ENCODE data around the gene EIF2AK2.

Gene EIF2AK2

DNA sequence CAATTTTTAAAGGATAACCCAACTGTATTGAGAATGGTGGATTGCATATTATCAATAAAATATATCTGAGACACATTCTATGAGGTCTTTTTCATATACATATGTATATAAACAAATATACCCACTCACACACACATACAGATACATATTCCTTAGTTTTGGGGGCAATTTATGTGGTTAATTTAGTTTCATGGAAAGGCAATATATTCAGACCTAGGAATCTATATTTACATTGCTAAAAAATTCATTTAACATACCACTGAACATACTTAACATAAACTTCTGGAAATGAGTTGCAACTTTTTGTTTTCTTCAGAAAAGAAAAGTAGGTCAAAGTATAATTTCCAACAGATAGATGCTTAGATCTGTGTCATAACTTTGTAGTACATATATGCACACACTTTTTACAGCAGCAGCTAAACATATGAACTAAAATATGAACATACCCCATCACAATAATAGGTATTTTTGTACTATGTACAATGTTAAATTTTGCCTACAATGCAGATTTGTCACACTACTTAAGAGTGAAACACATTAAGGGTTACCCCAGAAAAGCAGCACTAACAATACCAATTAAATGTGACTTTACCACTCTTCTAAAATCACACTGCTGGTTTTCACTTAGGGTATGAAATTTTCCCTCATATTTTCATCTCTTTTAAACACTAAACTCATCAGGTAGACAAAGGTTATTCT is 95.6 kb downstream of the EIF2AK2 start:
- no peaks in the 10 kb centered on the region for H3K79me2 ChIP-seq (ENCODE audit: insufficient read depth, low read length)

DNA sequence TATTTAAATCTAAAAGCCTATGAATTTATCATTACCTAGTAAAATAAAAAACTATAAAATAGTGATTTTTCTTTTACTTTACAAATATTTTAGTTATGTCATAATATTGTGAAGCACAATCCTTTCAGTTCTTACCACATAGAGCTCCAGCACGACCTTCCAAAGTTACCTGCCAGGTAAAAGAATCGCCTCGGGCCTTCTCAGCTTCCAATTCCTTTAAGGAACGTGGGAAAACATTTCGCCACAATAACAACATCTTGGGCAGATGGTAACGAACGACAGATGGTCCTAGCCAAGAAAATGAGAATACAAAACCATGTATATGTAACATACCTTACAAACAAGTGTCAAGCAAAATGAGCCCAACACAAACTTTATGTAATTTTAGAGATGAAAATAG is 96.3 kb downstream of the EIF2AK2 start:
- no peaks in the 10 kb centered on the region for H3K9me3 ChIP-seq (ENCODE audit: insufficient read depth, low read length, severe bottlenecking)

More for the DNA sequence above, 95.6 kb downstream of the EIF2AK2 start:
- Histone ChIP-seq H3K27me3 (ENCODE audit: insufficient read depth, low read length, poor library complexity) (no peaks in the 10 kb centered on the region), H3K4me2 (ENCODE audit: insufficient read depth, low read length) (no peak overlapping the region), H4K20me1 (ENCODE audit: insufficient read depth, low read length) (no peaks in the 10 kb centered on the region), H3K36me3 (ENCODE audit: insufficient read depth, low read length) (peaks cover 68% of the 10 kb centered on the region), H3K9me3 (ENCODE audit: insufficient read depth, low read length, severe bottlenecking) (no peaks in the 10 kb centered on the region), H3K4me1 (ENCODE audit: insufficient read depth, low read length) (no peaks in the 10 kb centered on the region), H3K27ac (ENCODE audit: low read length) (no peak overlapping the region), H2AFZ (ENCODE audit: low read depth, low read length) (no peak overlapping the region), H3K4me3 (ENCODE audit: low read depth in 1 of 2, low read length in 2 of 2) (no peak overlapping the region), H3K9ac (ENCODE audit: low read depth, low read length) (no peak overlapping the region)
- ATAC-seq (ENCODE audit: insufficient read depth, low read depth): no peak
- no peak for DNase-seq
- TF ChIP-seq, protein P1, sequence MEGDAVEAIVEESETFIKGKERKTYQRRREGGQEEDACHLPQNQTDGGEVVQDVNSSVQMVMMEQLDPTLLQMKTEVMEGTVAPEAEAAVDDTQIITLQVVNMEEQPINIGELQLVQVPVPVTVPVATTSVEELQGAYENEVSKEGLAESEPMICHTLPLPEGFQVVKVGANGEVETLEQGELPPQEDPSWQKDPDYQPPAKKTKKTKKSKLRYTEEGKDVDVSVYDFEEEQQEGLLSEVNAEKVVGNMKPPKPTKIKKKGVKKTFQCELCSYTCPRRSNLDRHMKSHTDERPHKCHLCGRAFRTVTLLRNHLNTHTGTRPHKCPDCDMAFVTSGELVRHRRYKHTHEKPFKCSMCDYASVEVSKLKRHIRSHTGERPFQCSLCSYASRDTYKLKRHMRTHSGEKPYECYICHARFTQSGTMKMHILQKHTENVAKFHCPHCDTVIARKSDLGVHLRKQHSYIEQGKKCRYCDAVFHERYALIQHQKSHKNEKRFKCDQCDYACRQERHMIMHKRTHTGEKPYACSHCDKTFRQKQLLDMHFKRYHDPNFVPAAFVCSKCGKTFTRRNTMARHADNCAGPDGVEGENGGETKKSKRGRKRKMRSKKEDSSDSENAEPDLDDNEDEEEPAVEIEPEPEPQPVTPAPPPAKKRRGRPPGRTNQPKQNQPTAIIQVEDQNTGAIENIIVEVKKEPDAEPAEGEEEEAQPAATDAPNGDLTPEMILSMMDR (IDR thresholded peaks at IDR 0.05; ENCODE audit: borderline replicate concordance, extremely low read depth, low read length, poor library complexity, severe bottlenecking): no peak
- no peak for TF ChIP-seq EZH2 (IDR thresholded peaks at IDR 0.05; ENCODE audit: borderline replicate concordance, low read depth, low read length, severe bottlenecking)

DNA sequence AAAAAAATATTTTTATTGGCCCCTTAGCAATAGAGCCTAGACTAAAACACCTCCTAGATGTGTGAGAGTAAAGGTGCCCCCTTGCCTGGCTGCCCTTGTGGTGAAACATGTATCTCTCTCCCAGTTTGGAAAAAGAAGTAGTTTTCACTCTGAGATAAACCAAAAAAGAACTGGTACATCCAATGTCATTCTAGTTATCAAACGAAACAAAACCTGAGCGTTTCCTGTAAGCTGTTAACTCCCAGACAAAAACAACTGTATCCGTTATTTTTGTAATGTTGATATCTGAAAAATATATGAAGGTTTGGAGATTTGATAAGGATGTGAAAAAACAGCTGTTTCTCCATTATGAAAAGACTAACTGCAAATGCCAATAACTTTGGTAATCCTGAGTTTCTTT is 96.9 kb downstream of the EIF2AK2 start:
- no peak overlapping the region for H3K9ac ChIP-seq (ENCODE audit: low read depth, low read length)
- no peak overlapping the region for H3K4me3 ChIP-seq (ENCODE audit: low read depth in 1 of 2, low read length in 2 of 2)
- no peak overlapping the region for H3K27ac ChIP-seq (ENCODE audit: low read length)
- DNase-seq: no peak
- no peak overlapping the region for H2AFZ ChIP-seq (ENCODE audit: low read depth, low read length)
- H3K9me3 ChIP-seq (ENCODE audit: insufficient read depth, low read length, severe bottlenecking): no peaks in the 10 kb centered on the region
- H3K36me3 ChIP-seq (ENCODE audit: insufficient read depth, low read length): peaks cover 67% of the 10 kb centered on the region
- TF ChIP-seq, protein P1 (IDR thresholded peaks at IDR 0.05; ENCODE audit: borderline replicate concordance, extremely low read depth, low read length, poor library complexity, severe bottlenecking): no peak
- no peaks in the 10 kb centered on the region for H4K20me1 ChIP-seq (ENCODE audit: insufficient read depth, low read length)
- H3K4me2 ChIP-seq (ENCODE audit: insufficient read depth, low read length): no peak overlapping the region
- H3K4me1 ChIP-seq (ENCODE audit: insufficient read depth, low read length): no peaks in the 10 kb centered on the region
- no peak for ATAC-seq (ENCODE audit: insufficient read depth, low read depth)
- no peaks in the 10 kb centered on the region for H3K79me2 ChIP-seq (ENCODE audit: insufficient read depth, low read length)
- H3K27me3 ChIP-seq (ENCODE audit: insufficient read depth, low read length, poor library complexity): no peaks in the 10 kb centered on the region

More for the DNA sequence above, 96.3 kb downstream of the EIF2AK2 start:
- Histone ChIP-seq H3K36me3 (ENCODE audit: insufficient read depth, low read length) (peaks cover 68% of the 10 kb centered on the region), H2AFZ (ENCODE audit: low read depth, low read length) (no peak overlapping the region), H3K27me3 (ENCODE audit: insufficient read depth, low read length, poor library complexity) (no peaks in the 10 kb centered on the region), H3K4me1 (ENCODE audit: insufficient read depth, low read length) (no peaks in the 10 kb centered on the region), H3K27ac (ENCODE audit: low read length) (no peak overlapping the region), H3K9ac (ENCODE audit: low read depth, low read length) (no peak overlapping the region), H3K4me2 (ENCODE audit: insufficient read depth, low read length) (no peak overlapping the region), H3K4me3 (ENCODE audit: low read depth in 1 of 2, low read length in 2 of 2) (no peak overlapping the region), H3K79me2 (ENCODE audit: insufficient read depth, low read length) (no peaks in the 10 kb centered on the region), H4K20me1 (ENCODE audit: insufficient read depth, low read length) (no peaks in the 10 kb centered on the region)
- DNase-seq (no peak), ATAC-seq (ENCODE audit: insufficient read depth, low read depth) (no peak)
- TF ChIP-seq, protein P1 (IDR thresholded peaks at IDR 0.05; ENCODE audit: borderline replicate concordance, extremely low read depth, low read length, poor library complexity, severe bottlenecking): no peak
- TF ChIP-seq EZH2 (IDR thresholded peaks at IDR 0.05; ENCODE audit: borderline replicate concordance, low read depth, low read length, severe bottlenecking): no peak

Data from DND-41 (cell line).